ENCODE data around the gene ADA.

The ADA gene

DNA sequence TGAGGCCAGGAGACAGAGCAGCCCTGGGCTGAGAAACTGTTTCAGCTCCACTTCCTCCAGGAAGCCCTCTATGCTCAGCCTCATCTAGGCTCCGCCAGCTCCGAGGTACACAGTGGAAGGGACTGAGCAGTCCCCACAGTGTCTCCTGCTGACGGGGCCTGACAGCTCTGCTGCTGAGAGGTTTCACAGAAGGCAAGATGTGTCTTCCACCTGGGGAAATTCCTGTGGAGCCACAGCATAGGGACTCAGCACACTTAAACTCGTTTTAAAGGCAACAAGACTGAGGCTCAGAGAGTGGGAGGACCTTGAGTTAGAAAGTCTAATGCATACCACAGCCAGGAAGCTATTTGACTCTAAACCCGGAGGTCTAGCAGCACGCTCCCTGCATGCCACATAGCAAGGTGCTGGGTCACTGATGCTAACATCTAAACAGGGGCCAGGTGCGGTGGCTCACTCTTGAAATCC, 6.8 kb downstream of the ADA start:
- DNase-seq (ENCODE audit: low read depth in 2 of 2): peak in 1 of 2 donors; percentile 20

DNA sequence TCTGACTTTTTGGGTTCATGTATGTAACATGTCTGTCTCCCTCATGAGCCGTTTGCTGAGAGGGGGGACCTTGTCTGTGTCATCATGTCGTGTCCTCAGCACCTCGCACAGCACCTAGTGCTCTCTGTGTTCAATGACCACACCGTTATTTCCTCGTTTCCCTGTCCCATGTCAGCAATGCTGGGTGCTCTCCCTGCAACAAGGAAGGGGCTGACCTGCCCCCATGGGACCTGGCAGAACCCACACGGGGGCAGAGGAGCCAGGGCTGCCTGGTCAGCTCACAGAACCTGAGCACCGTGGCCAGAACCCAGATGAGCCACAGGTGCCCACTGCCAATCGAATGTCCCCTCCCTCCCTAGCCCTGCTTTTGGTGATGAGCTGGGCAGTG, 7.3 kb downstream of the ADA start:
- no peak for DNase-seq (ENCODE audit: low read depth in 2 of 2)

DNA sequence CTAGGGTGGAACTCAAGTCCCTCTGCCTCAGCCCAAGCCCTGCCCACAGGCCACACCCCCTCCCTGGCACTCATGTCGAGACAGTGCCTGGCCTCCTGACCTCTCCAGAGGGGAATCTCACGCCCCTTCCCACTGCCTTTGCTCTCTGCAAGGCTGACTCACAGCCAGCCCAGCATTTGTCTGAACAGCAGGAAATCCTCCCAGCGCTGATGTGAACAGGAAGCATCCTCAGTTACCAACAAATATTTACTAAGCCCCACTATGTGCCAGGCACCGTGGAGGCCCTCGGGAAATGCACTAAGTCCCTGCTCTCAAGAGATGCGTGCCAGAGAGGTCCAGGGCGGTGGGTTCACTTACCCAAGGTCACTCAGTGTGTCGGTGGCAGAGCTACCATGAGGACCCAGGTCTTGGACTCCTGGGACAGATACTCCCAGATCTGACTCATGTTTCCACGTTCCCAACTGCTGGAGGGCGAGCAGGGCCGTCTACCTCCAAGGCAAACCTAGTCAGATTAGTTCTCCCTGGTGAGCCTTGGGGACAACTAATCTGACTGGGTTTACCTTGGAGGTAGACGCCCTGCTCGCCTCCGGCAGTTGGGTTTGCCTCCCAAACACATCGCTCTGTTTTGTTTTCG, 7.8 kb downstream of the ADA start:
- peak in 1 of 2 donors; percentile 16 for DNase-seq (ENCODE audit: low read depth in 2 of 2)

DNA sequence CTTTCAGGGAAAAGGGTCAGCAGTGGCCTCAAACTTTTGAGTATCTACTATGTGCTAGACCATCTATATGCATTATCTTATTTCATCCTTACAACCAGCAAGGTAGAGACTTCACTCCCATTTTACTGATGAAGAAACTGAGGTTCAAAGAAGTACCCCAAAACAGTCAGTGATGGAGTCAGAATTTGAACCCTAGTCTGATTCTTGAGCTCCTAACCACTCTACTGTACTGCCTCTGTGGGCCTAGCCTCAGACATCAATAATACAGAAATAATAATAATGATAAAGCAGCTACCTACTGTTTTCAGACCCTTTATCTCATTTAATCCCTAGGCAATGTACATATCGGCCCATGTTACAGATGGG, 8.4 kb downstream of the ADA start:
- DNase-seq (ENCODE audit: low read depth in 2 of 2): no peak

- no peak for DNase-seq (ENCODE audit: low read depth in 2 of 2)
These were observed 9.0 kb downstream of the ADA start for GRCh38 chr20:44642203-44643153.

GRCh38 chr20:44641325-44641724, 10.2 kb downstream of the ADA start:
- DNase-seq (ENCODE audit: low read depth in 2 of 2): no peak

GRCh38 chr20:44640522-44640921, 11.0 kb downstream of the ADA start:
- DNase-seq (ENCODE audit: low read depth in 2 of 2): no peak

- no peak for DNase-seq (ENCODE audit: low read depth in 2 of 2)
These were observed 13.8 kb downstream of the ADA start for GRCh38 chr20:44637522-44638372.

DNA sequence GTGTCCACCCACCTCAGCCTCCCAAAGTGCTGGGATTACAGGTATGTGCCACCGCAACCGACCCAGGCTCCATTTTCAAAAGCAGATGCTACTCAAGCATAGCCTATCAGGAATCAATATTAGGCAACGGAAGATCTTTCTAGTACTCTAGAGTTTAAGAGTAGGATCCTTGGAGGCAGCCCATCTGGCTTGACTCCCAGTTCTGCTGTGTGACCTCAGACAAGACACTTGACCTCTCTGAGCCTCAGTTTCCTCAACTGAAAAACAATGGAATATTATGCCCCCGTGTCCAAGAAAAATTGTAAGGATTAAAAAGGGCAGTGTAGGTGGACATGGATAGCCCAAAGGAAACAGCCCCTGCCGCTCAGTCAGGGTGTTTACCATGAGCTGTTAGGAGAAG, 14.5 kb downstream of the ADA start:
- no peak for DNase-seq (ENCODE audit: low read depth in 2 of 2)

DNA sequence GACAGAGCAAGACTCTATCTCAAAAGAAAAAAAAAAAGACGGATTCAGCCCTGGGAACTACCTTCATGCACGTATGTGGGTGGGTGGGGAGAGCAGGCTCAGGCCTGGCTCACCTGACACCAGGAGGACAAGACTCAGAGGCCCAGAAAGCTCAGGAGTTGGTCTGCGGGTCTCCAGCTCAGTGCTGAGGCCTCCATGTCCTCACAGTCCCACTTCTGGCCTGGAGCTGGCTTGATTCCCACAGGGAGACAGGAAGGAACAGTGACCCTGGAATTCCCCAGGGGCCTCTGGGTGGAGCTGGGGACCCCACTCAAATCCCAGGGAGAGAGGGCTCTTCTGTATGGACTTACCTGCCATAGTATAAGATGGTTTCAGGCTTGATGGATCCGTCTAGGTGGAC, 15.6 kb downstream of the ADA start:
- no peak for DNase-seq (ENCODE audit: low read depth in 2 of 2)

DNA sequence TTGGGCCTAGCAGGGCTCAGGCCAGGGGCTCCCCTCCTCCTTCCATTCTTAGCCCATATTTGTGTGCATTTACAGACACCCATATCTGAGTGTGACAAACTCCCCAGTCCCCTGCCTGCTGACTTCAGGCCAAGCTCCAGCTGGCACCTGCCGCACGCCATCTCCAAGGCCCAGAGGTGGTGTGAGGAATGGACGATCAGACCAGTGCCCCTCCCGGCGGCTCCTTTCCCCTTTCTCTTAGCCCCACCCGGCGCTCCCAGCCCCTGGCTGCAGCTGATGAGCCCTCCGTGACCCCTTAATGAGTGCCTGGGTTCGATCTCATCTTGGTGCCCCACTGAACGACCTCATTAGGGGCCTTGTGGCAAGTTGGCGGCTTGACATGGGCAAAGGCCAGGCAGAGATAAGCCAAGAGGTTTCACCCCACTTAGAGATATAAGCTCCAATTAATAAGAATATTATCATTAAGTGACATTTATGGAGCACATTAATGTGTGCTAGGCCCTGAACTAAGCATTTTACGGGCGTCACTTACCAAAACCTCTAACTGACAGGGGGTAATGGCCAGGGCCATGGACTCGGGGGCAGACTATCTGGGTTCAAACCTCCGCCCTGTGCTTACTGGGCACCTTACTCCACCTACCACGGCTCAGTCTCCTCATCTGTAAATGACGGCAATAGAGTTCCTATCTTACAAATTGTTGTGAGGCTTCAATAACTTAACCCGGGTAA, 17.5 kb downstream of the ADA start:
- no peak for DNase-seq (ENCODE audit: low read depth in 2 of 2)

DNA sequence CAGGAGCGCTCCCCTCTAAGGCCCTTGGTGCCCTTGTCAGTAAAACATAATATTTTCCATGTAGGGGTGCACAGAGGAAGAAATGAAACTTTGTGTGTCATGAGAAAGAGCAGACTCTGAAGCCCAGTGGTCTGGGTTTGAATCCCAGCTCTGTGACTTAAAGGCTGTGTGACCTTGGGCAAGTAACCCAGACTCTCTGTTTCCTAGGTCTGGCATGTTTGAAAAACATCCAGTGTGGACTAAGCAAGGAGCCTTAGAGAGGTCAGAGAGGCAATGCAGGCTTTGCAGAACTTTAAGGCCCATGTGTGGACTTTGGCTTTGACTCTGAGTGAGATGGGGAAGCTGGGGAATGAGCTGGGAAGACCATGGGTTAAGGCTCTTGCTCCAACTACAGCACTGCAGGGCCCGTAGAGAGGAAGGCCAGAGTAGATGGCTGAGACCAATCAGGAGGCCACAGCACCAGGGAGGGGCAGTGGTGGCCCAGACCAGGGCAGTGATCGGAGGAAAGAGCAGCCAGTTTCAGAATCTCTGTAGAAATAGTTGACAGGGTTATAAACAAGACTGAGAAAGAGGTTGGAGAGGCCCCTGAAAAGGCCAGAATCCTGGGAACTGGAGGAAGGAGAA, 18.2 kb downstream of the ADA start:
- DNase-seq (ENCODE audit: low read depth in 2 of 2): no peak

DNA sequence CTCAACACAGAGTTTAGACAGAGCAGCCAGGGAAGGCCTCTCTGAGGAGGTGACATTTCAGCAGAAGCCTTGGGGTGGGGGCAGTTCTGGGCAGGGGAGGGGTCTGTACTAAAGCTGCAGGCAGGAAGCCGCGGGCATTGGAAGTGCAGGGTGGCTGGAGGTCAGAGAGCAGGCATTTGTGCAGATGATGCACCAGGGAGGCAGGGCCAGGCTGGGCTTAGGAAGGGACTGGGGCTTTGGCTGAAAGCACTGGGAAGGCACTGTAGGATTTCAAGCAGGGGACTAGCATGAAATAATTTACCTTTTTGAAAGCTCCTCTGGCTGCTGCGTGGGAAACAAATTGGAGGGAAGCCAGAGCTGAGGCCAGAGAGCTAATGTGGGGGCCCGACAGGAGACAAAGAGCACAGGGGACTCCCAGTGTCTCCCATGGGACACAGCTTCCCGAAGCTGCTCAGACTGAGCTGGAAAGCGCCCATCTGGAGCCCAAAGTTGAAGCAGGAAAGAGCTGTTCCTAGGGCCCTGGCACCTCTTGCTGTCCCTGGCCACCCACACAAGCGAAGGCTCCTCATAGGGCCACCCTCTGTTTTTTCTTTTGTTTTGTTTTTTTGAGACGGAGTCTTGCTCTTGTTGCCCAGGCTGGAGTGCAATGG, 19.3 kb downstream of the ADA start:
- no peak for DNase-seq (ENCODE audit: low read depth in 2 of 2)

GRCh38 chr20:44630297-44630696, 21.2 kb downstream of the ADA start:
- DNase-seq (ENCODE audit: low read depth in 2 of 2): no peak

DNA sequence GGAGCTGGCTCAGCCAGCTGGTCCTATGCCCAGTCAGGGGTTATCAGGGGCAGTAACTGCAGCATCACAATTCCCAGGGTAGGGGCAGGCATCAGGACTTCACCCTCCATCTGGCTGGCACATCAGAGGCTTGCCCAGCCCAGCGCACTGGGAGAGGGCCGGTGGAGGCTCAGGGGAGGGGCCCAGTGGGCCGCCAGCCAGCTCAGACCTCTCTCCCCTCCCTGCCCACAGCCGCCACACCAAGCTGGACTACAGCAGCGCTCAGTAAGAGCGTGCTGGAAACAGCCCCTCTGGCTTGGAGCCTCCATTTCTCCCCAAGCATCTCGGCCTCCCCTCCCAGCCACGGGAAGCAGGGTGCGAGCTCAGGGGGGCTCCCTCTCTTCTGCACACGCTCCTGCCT, 22.0 kb downstream of the ADA start:
- no peak for DNase-seq (ENCODE audit: low read depth in 2 of 2)

DNA sequence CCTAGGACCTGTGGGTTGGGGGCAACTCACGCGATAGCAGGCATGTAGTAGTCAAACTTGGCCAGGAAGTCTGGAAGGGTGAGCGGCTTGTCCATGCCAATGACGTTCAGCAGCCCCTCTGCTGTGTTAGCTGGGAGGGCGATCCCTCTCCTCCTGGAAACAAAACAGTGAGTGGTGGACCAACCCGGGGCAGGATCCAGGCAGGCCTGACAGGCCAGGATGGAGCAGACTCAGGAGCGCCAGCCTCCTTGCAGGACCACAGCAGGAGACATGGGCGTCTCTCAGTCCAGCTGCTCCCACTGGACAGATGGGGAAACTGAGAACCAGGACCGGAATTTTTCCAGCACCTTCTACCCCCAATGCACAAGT, 22.5 kb downstream of the ADA start:
- DNase-seq (ENCODE audit: low read depth in 2 of 2): no peak

DNA sequence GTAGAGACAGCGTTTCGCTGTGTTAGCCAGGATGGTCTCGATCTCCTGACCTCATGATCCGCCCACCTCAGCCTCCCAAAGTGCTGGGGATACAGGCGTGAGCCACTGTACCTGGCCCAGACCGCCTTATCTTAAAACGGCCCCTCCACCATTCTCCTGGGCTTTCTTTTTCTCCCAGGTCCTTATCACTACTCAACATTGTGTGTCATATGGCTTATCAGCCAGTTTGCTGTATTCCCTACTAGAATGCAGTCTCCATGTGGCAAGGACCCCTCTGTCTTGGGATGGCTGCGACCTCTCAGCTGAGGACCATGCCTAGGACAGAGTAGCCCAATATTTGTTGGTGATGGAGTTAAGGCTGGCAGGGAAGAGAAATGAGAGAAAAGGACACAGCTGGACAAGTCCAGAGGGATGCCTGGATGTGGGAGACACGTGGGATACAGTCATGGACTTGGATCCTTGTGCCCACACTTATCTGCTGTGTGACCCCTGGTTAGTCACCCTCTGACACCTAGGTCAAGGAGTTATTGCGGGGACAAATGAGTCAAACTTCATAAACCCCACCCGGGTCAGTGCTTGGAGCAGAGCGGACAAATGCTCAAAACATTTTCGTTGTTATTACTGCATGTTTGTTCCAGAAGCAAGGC, 24.0 kb downstream of the ADA start:
- DNase-seq (ENCODE audit: low read depth in 2 of 2): no peak

- DNase-seq (ENCODE audit: low read depth in 2 of 2): no peak
These were observed 25.2 kb downstream of the ADA start for GRCh38 chr20:44626278-44626677.

GRCh38 chr20:44625361-44625760, 26.1 kb downstream of the ADA start:
- no peak for DNase-seq (ENCODE audit: low read depth in 2 of 2)

DNA sequence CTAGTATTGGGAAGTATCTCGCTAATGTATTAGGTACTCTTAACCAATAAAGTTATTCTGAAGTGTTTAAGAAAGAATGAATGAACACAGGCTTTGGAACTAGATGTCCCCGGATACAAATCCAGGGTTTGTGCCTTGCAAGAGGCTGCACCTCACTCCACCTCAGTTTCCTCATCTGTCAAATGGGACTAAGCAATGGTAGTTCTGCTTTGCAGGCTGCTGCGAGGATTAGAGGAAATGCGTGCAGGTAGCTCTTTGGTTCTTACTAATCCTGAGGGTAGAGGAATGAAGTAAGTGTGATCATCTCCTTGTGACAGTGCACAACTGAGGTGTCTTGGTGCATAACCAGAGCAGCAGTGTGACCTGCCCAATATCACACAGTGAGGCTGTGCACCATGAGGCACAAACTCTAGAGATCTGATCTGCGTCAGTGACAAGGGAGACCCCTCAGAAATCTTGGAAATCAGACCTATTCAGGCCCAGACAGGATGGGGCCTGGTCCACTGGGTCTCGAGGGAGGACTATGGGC, 26.7 kb downstream of the ADA start:
- no peak for DNase-seq (ENCODE audit: low read depth in 2 of 2)
